ENCODE results near the gene OPCML.

Gene OPCML

GRCh38 chr11:132933703-132934102 lies 598.6 kb downstream of the OPCML start:
- DNase-seq (ENCODE audit: low spot score) = no peak

- no peak for DNase-seq (ENCODE audit: low spot score)
Observed at GRCh38 chr11:132925825-132926469, 606.4 kb downstream of the OPCML start.

- no peak for DNase-seq (ENCODE audit: low spot score)
Observed at GRCh38 chr11:132921597-132921996, 610.7 kb downstream of the OPCML start.

GRCh38 chr11:132920451-132921096 lies 611.7 kb downstream of the OPCML start:
- DNase-seq (ENCODE audit: low spot score) = no peak

GRCh38 chr11:132914600-132914999 lies 617.7 kb downstream of the OPCML start:
- no peak for DNase-seq (ENCODE audit: low spot score)

- no peak for DNase-seq (ENCODE audit: low spot score)
Observed at GRCh38 chr11:132913886-132914285, 618.4 kb downstream of the OPCML start.

GRCh38 chr11:132913295-132913694 lies 619.0 kb downstream of the OPCML start:
- no peak for DNase-seq (ENCODE audit: low spot score)

GRCh38 chr11:132911186-132911585 lies 621.1 kb downstream of the OPCML start:
- DNase-seq (ENCODE audit: low spot score) = no peak

- DNase-seq (ENCODE audit: low spot score) = no peak
Observed at GRCh38 chr11:132910011-132910760, 622.1 kb downstream of the OPCML start.

GRCh38 chr11:132909021-132909606 lies 623.2 kb downstream of the OPCML start:
- no peak for DNase-seq (ENCODE audit: low spot score)

GRCh38 chr11:132908414-132908810 lies 623.9 kb downstream of the OPCML start:
- DNase-seq (ENCODE audit: low spot score) = no peak

- DNase-seq (ENCODE audit: low spot score) = no peak
Observed at GRCh38 chr11:132907651-132908413, 624.5 kb downstream of the OPCML start.

GRCh38 chr11:132904607-132905006 lies 627.7 kb downstream of the OPCML start:
- no peak for DNase-seq (ENCODE audit: low spot score)

- DNase-seq (ENCODE audit: low spot score) = no peak
Observed at GRCh38 chr11:132904091-132904490, 628.2 kb downstream of the OPCML start.

- DNase-seq (ENCODE audit: low spot score) = no peak
Observed at GRCh38 chr11:132901638-132902471, 630.4 kb downstream of the OPCML start.

GRCh38 chr11:132898676-132899075 lies 633.6 kb downstream of the OPCML start:
- no peak for DNase-seq (ENCODE audit: low spot score)

GRCh38 chr11:132898021-132898420 lies 634.3 kb downstream of the OPCML start:
- no peak for DNase-seq (ENCODE audit: low spot score)

GRCh38 chr11:132895340-132895739 lies 637.0 kb downstream of the OPCML start:
- DNase-seq (ENCODE audit: low spot score) = no peak

- no peak for DNase-seq (ENCODE audit: low spot score)
Observed at GRCh38 chr11:132894606-132895005, 637.7 kb downstream of the OPCML start.

- DNase-seq (ENCODE audit: low spot score) = no peak
Observed at GRCh38 chr11:132892876-132893275, 639.4 kb downstream of the OPCML start.

GRCh38 chr11:132888226-132888625 lies 644.1 kb downstream of the OPCML start:
- DNase-seq (ENCODE audit: low spot score) = no peak

Data from hematopoietic multipotent progenitor cell treated with erythropoietin and hydrocortisone succinate and interleukin-3 and kit ligand, for 17 days (in vitro differentiated cells).